ENCODE data around the gene H2AZ2.
"Not testable (repeated sequence)": the region's sequence is repeated elsewhere in the genome, so short reads cannot be mapped to it uniquely, and the experiment has no call there.

The H2AZ2 gene

DNA sequence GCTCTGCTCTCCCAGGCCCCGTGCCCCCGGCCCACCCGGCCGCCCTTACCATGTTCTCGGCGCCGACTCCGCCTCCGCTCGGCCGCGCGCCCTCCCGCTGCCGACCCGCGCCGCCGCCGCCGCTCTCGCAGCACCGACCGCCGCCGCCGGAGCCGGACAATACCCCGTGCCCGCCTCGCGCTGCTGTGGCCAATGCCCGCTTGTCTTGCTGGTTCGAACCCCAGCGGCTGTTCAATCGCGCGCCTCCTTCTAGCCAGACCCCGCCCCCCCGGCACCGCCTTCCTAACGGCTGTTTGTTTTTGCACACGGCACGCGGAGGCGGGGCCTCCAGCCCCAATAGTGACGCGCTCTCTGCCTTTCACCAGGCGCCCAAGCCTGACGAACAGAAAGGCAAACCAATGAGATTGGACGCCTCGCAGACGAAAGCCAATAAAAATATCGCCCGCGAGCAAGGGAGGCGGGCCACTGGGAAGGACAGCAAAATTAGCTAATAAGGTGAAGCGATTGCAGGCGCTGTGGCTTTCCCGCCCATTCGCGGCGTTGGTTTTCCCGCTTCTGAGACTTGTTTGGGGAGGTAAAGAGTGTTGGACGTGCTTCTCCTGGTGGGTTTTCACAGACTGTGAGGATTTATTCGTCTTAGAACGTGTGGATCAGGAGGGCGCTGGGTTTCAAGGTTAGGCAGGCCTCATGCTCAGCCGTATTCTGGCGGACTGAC, at the start of gene H2AZ2:
H2AZ2 (minus strand) TSS at position 168 of the 715 bp plus-strand sequence; CDS start at position 52, 116 bp downstream.
- peak; percentile 99 to 100 (median 100) for DNase-seq (ENCODE audit: low read depth in 2 of 3, low spot score in 1 of 3)

DNA sequence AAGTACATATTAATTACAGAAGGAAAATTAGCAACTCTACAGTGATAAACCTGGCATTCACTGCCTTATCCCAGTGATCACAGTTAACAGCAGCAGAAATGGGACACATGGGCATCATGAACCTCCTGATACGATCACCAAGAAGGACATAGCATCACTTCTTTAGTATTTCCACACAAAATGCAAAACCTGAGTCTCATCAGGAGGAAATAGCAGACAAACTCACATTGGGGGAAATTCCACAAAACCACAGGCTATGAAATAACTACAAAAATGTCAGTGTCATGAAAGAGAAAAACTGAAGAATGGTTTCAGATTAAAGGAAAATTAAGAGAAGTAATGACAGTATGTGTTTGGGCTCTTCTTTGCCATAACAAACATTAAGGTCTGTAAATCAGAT, 49.4 kb upstream of the H2AZ2 start:
- no peak for DNase-seq (ENCODE audit: low read depth in 2 of 3, low spot score in 1 of 3)

DNA sequence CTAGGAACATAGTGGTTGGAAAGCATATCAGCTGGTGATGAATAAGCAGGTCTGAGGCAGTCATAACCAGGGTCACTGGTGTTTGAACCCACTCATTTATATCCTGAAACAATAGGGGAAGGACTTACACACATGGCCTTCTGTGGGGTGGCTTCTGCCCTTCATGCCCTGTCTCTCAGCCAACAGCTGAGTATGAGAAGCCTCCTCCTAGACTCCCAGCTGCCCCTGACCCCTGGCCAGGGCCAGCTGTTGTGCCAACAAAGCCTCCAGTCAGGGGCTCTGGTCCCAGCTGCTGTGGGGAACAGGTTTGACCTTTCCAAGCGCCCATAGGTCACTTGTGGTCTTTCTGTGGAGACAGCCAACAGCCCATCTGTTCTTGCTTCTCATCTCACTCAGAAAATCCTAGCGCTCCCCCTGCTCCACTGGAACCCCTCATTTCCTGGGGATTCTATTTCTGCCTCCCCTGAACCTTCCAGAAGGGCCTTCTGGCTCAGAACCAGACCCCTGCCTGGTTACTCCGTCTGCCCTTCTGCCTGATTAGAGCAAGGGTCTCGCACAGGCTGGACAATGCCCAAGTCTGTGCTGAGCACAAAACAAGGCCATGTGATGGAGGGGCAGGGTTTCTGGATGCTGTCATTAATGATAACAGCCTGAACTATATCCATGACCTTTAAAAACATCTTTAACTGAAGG, 47.1 kb upstream of the H2AZ2 start:
- DNase-seq (ENCODE audit: low read depth in 2 of 3, low spot score in 1 of 3) = no peak

DNA sequence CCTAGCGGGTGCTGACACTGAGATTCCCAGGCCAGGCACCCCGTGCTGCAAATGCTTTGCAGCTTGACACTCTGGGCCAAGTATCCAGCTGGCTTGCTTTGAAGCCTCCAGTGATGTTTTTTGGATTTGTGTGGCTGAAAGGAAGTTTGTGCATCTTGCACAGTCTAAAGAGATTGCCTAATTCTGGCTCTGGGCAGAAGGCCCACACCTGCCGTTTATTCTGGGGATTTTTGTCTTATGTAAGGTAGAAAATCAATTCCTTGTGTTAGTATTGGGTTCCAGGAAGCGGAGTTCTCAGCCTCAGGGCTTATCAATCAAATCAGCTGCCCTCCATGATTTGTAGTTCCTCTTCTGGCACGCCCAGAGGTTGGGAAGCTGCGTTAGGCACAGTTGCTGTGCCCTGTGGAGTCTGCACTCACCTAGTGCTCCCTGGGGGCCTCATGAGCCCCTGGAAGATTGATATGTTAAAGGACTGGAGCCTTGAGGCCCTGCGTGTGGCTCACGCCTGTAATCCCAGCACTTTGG, 45.9 kb upstream of the H2AZ2 start:
- DNase-seq (ENCODE audit: low read depth in 2 of 3, low spot score in 1 of 3) = no peak

DNA sequence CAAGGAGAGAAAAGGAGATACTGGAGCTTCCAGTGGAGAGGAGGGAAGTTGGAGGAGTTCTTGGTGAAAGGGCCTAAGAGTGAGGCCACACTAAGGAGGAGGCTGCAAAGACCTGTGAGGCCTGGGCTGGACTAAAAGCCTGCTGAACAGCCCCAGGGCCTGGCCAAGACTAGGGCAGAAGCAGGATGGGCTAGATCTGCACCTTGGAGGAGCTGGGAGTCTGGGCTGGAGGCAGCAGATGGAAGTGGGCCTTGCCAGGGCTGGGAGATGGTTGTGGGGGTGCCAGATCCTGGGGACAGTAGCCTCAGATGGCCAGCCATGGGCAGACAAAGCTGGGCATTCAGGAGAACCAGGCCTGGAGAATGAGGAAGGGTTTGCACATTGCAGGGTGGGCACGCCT, 43.9 kb upstream of the H2AZ2 start:
- DNase-seq (ENCODE audit: low read depth in 2 of 3, low spot score in 1 of 3) = no peak

DNA sequence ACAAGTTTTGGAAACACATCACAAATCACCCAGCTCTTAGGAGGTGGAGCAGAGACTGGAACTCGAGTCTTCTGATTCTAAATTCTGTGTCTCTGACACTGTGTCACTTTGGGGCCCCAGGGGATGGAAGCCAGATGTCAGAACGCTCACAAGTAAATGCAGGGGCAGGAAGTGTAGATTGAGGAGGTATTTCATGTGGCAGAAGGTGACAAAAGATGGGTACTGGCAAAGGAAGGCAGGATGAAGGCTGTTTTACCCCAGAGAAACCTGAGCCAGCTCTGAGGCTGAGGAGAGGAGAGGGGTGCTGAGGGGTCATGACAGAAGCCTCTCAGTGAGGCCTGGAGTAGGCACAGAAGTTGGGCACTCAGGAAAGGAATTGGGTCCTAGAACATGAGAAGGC, 43.5 kb upstream of the H2AZ2 start:
- DNase-seq (ENCODE audit: low read depth in 2 of 3, low spot score in 1 of 3) = peak in 1 of 3 donors; percentile 15

DNA sequence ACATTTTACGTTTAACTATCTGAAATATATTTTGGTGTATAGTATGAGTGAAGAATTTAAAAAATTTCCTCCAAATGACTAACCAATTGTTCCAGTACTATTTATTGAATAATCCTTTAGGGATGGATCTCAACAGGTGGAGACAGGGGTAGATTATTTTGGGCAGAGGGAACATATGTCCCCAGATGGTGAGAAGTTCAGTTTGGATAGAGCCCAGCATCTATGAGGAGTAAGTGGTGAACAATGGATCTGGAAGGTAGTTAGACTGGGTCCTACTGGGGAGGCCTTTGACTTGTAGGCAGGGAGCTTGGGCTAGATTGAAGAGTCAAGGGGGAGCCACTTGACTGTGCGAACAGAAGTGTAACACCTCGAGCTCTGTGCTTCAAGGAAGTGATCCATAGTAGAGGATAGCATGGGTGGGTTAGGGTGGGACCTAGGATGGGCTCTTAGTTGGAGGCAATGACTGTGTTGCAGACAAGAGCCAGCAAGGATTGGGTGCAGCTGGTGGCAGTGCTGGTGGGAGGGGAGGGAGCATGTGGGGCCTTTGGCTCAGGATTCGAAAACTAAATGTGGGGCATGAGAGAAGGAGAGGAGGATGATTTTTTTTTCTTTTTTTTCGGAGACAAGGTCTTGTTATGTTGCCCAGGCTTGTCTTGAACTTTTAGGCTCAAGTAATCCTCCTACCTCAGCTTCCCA, 41.3 kb upstream of the H2AZ2 start:
- no peak for DNase-seq (ENCODE audit: low read depth in 2 of 3, low spot score in 1 of 3)

DNA sequence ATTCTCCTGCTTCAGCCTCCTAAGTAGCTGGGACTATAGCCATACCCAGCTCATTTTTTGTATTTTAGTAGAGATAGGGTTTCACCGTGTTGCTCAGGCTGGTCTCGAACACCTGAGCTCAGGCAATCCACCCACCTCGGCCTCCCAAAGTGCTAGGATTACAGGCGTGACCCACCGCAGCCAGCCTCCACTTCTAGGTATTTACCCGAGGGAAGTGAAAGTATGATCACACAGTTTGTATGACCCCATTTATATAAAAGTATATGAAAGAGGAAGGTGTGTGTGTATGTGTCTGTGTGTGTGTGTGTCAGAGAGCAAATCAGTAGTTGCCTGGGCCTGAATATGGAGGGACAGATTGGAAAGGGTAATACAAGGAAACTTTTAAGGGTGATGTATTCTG, 39.4 kb upstream of the H2AZ2 start:
- DNase-seq (ENCODE audit: low read depth in 2 of 3, low spot score in 1 of 3) = no peak

DNA sequence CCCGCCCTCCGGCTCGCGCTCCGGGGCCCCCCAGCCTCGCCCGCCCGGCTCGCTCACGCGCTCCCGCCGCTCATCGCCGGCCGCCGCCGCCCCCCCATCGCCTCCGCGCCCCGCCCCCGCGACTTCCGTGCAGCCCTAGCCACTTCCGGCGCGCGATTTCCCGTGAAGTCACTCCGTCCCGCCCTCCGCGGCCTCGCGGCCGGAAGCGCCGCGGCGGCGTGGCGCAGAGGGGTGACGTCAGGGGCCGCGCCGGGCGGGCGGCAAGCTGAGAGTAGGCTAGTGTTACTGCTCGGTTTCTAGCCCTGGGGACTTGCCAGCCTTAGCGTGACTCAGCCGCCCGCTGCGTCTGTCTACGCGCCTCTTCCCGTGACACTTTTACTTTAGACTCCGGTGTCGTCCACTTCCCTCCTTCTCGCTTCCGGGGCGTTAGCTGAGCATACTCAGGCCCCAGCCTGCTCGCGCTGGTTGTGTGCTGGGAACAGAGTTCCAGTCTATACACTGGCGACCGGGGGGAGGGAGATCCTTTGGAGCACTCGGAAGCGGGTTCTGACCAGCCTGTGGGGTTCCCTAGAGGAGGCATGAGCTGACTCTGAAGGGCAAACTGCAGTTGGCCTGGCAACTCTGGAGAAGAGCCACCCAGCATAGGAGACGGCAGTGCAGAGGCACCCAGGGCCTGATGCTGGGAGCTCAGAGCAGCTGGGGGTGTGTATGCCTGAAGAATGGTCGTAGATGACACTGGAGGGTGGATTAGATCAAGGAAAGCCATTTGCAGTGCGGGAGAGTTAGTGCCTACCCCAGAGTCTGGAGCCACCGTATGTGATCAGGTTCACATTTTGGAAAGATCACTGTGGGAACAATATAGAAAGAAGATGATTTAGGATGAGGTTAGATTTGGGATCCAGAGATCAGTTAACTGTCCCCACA, 37.8 kb upstream of the H2AZ2 start, which contains the start of gene PURB:
PURB (minus strand) TSS at position 137 of the 924 bp plus-strand sequence. CDS start 182 bp downstream, outside the sequence.
- peak; percentile 93 to 97 (median 94) for DNase-seq (ENCODE audit: low read depth in 2 of 3, low spot score in 1 of 3)

DNA sequence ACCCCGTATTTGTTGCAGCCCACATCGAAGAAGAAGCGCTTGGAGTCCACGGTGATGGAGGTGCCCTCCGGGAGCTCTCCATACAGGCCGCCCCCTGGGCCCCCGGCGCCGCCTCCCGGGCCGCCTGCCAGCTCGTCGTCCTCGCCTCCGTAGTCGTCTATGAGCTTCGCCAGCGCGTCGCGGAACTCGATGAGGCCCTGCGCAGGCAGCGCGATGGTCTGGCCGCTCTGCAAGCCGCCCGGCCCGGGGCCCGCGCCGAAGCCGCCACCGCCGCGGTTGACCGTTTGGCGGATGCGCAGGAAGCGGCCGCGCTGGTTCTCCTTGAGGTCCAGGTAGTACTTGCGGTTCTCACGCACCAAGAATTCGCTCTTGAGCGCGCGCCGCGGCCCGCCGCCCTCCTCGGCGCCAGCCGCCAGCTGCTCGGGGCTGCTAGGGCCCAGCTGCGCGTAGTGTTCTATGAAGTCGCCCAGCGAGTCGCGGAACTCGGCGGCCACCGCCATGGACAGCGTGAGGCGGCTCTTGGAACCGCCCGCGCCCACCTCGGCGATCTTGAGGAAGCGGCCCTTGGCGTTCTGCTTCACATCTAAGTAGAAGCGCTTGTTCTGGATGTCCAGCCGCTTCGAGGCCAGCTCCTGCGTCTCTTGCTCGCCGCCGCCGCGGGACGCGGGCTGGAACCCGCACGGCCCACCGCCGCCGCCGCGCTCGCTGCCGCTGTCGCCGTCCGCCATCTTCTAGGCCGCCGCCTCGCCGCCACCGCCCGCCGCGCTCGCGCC, 36.9 kb upstream of the H2AZ2 start:
- peak; percentile 30 to 34 (median 30) for DNase-seq (ENCODE audit: low read depth in 2 of 3, low spot score in 1 of 3)

DNA sequence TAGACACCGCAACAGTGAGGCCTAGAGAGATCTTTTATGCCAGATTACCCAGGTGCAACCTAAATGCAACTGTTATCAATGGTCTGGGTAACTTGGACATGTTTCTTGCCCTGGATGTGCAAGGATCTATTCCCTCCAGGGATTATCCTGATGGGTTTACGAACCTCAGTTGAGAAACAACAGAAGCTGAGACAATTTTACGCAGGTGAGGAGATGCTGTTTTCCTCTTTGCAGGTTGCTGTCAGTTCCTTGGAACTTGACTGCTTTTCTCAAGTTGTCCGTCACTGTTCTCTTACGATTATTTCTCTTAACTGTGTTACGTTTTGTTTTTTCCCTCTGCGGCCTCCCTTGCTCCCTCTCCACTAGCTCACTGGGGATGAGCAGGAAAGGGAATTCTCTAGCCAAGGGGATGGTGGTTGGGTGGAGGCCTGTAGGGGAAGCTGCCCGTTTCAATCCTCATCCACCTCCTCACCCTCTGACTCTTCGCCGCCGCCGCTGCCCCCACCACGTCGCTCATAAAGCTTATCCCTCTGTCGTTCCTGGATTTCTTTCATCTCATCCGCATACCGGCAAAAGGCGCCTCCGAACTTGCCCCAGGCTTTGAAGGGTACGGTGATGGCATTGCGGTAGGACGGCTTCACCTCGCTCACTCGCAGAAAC, 36.2 kb upstream of the H2AZ2 start:
- no peak for DNase-seq (ENCODE audit: low read depth in 2 of 3, low spot score in 1 of 3)

DNA sequence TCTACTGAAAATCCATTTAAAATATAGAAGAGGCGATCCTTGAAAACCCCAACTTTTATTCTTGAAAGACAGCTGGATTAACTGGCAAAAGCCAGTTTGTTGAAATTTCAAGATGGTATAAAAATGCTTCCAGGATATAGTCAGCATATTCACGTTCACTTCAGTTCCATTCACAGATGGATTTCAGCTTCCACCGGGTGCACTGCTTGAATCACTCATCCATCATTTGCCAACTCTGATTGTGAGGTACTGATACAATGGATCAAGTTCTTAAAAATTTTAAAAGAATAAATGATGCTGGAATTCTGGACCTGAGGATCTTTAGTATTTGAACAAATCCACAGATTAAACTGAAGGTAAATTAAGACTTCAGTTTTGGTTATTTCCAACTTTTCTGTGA, 35.0 kb upstream of the H2AZ2 start:
- DNase-seq (ENCODE audit: low read depth in 2 of 3, low spot score in 1 of 3) = no peak

DNA sequence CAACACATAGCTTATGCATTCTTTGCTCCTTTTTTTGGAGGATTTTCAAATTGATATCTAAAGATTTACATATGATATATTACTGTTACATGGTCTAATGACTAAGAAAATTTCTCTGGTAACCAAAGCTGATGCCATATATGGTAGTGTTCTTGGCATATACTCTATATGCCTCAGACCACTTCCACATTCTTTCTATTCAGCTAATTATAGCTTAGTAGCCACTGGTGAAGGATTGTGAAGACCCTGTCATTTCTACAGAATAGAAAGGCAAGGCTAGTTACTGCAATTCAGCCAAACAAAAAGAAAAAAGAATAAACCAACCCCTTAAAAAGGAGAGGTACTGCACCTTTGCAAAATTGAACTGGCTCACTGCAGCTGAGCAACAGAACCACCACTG, 33.7 kb upstream of the H2AZ2 start:
- no peak for DNase-seq (ENCODE audit: low read depth in 2 of 3, low spot score in 1 of 3)

DNA sequence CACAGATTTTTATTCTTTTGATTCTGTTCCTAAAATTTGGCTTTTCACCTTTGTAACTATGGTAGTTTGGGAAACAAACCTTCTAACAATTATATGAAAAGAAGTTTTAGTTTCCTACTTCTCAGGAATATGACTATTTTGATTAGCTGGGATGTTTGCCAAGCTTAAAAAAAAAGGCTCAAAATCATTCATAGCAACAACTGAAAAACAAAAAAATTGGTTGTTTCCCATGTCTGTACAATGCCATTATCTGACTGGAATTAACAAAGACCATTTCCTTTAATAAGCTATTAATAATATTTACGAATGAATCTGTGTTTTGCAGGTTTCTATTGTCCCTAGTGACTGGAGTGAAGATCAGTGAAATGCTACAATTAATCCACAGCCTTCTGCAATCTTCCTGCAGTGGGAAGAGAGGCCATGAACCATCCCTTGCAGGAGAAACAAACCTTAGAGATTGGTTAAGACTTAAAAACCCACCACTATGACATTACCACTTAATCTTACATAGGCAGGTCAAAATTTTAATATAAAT, 33.2 kb upstream of the H2AZ2 start:
- no peak for DNase-seq (ENCODE audit: low read depth in 2 of 3, low spot score in 1 of 3)

DNA sequence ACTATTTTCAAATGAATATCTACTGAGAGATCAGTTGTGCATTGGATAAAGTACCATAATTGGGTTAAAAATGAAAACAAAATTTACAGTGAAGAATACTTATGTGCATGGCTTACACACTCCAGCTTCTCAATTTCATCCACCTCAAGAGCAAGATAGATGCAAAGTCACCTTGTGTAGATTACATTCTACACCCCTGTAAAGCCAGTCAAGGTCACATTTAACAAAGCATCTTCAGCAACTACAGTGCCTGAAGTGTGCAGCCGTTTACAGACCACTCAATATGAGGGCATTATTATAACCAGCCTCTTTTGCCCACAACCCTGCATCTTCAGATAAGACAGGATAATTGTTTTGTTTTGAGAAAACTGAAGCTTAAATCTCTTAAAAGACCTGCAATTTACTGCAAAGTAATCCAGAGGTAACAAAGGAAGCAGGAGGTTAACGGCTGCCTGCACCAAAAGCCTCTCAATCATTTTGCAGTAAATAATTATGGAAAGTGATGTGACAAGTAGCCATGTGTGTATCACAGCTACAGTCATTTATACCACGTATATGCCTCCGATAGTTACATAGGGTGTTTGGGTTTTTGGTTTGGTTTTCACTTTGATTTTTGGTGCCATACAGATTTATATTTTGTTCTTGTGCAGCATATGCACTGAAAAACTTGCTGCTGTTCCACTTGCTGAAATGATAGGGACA, 32.6 kb upstream of the H2AZ2 start:
- no peak for DNase-seq (ENCODE audit: low read depth in 2 of 3, low spot score in 1 of 3)

DNA sequence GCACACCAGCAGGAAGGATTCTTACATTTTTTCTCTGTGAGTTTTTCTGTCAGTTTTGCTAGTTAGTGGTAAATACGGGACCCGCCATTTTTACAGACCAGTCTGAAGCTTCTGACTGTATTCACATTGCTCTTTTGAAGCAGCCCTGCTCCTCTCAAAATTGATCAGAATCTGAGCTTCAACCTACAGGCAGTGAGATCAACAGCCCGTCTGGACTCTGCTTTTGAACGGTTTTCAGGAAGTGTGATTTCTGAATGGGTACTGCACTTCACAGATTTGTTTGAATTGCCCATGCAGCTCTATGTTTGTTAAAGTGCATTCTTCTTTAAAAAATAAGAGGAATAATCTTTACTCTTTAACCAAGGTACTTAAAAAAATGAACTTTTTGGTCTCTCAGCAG, 28.5 kb upstream of the H2AZ2 start:
- no peak for DNase-seq (ENCODE audit: low read depth in 2 of 3, low spot score in 1 of 3)

DNA sequence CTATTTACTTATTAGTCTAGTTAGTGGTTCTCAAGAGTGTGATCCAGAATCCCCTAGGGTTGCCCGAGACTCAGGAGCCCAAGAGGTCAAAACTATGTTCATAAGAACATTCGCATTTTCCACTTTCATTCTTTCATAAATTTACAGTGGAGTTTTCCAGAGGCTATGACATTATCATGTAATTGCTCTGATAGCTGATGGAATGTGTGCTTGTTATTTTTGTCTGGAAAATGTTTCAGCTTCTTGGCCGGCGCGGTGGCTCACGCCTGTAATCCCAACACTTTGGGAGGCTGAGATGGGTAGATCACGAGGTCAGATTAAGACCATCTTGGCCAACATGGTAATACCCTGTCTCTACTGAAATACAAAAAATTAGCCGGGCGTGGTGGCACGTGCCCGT, 27.4 kb upstream of the H2AZ2 start:
- no peak for DNase-seq (ENCODE audit: low read depth in 2 of 3, low spot score in 1 of 3)

DNA sequence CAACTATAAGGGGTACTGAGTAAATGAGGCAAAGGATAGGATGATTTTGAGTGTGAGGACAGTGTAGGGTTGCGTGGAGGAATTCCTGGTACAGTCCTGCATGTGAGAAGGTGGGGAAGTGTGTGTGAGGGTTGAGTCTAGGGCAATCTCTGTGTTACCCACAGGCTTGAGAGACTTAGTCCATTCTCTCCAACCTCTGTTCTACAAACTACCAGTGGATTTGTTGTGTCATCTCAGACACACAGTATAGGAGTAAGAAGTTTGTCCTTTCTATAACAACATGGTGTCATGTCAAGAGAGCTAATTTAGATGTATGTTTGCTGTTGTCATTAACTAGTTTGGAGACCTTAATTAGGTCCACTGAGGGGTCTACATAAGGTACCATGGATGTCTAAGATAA, 24.9 kb upstream of the H2AZ2 start:
- no peak for DNase-seq (ENCODE audit: low read depth in 2 of 3, low spot score in 1 of 3)

DNA sequence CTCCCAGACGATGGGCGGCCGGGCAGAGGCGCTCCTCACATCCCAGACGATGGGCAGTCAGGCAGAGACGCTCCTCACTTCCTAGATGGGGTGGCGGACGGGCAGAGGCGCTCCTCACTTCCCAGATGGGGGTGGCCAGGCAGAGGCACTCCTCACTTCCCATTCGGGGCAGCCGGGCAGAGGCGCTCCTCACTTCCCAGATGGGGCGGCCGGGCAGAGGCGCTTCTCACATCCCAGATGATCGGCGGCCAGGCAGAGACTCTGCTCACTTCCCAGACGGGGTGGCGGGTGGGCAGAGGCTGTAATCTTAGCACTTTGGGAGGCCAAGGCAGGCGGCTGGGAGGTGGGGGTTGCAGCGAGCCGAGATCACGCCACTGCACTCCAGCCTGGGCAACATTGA, 24.0 kb upstream of the H2AZ2 start:
- DNase-seq (ENCODE audit: low read depth in 2 of 3, low spot score in 1 of 3) = not testable (repeated sequence)

Measured in stimulated activated CD4-positive, alpha-beta T cell treated with anti-CD3 and anti-CD28 coated beads, Interleukin-12 subunit alpha, Interleukin-12 subunit beta, amount 100 ng/mL, for 48 hours (primary cell).